Neural cell (in vitro differentiated cells): Measurements from ENCODE around the gene PSMA4. TPM values are rescaled to one million over a fixed set of nuclear protein-coding genes. Genes with fewer than 3 reads are reported as not detected.

Experiments used
- H2AFZ ChIP-seq: fragments of 200-600, 300-800 bp; sonication (generic), shearing (Covaris generic); 2 replicates; pipeline ENCODE4 v1.6.0; 2014; ENCODE audit warnings: low read depth, mild to moderate bottlenecking, antibody characterized with exemption, low read length, moderate library complexity
- H3F3A ChIP-seq: fragments of 200-600 bp; shearing (Covaris generic); 2 replicates; pipeline ENCODE4 v1.6.1; 2016; ENCODE audit warnings: mild to moderate bottlenecking, moderate library complexity, mixed read lengths, antibody characterized with exemption, low read length; ENCODE audit not compliant: insufficient read depth, poor library complexity, severe bottlenecking
- H3K27ac ChIP-seq: fragments of 200-600, 300-800 bp; sonication (generic), shearing (Covaris generic); 2 replicates; pipeline ENCODE4 v1.5.1; 2014; ENCODE audit warnings: mild to moderate bottlenecking, low read length, moderate library complexity
- H3K27me3 ChIP-seq: fragments of 300-800, 200-600 bp; sonication (generic), shearing (Covaris generic); 2 replicates; pipeline ENCODE4 v1.6.0; 2014; ENCODE audit warnings: mild to moderate bottlenecking, low read depth, low read length, moderate library complexity; ENCODE audit not compliant: insufficient read depth
- H3K36me3 ChIP-seq: fragments of 300-800, 200-600 bp; sonication (generic), shearing (Covaris generic); 2 replicates; pipeline ENCODE4 v1.5.1; 2014; ENCODE audit warnings: mild to moderate bottlenecking, antibody characterized with exemption, low read length, moderate library complexity; ENCODE audit not compliant: insufficient read depth
- H3K4me2 ChIP-seq: fragments of 300-800, 200-600 bp; sonication (generic), shearing (Covaris generic); 2 replicates; pipeline ENCODE4 v1.6.0; 2014; ENCODE audit warnings: mild to moderate bottlenecking, low read length
- H3K4me3 ChIP-seq: fragments of 300-800, 200-600 bp; sonication (generic), shearing (Covaris generic); 2 replicates; pipeline ENCODE4 v1.5.1; 2014; ENCODE audit warnings: mild to moderate bottlenecking, low read length, moderate library complexity
- H3K79me2 ChIP-seq: fragments of 200-600 bp; shearing (Covaris generic); replicated peaks from 2 replicates; pipeline ENCODE4 v1.6.0; 2014; ENCODE audit warnings: mild to moderate bottlenecking, low read length, moderate library complexity; ENCODE audit not compliant: insufficient read depth
- H3K9ac ChIP-seq: fragments of 300-800, 200-600 bp; sonication (generic), shearing (Covaris generic); 2 replicates; pipeline ENCODE4 v1.6.1; 2016; ENCODE audit warnings: mild to moderate bottlenecking, low read length, mixed read lengths
- H3K9me2 ChIP-seq: fragments of 200-600 bp; shearing (Covaris generic); 2 replicates; pipeline ENCODE4 v1.6.1; 2016; ENCODE audit warnings: mild to moderate bottlenecking, low read length, mixed read lengths; ENCODE audit not compliant: insufficient read depth
- H3K9me3 ChIP-seq: fragments of 200-600, 300-800 bp; sonication (generic), shearing (Covaris generic); 2 replicates; pipeline ENCODE4 v1.6.1; 2016; ENCODE audit warnings: mild to moderate bottlenecking, mixed run types, low read length, moderate library complexity, mixed read lengths
- H4K20me1 ChIP-seq: fragments of 200-600 bp; shearing (Covaris generic); 2 replicates; pipeline ENCODE4 v1.6.1; 2016; ENCODE audit warnings: mild to moderate bottlenecking, mixed run types; ENCODE audit not compliant: insufficient read depth
- EP300 ChIP-seq: fragments of 450-650 bp; conservative IDR thresholded peaks from 2 replicates; pipeline ENCODE4 v1.6.1; 2014; ENCODE audit warnings: antibody characterized with exemption, mild to moderate bottlenecking, moderate library complexity; ENCODE audit not compliant: poor library complexity, severe bottlenecking
- EZH2 ChIP-seq: fragments of 200-600, 300-800 bp; shearing (Covaris generic), sonication (generic); IDR thresholded peaks from 2 replicates; pipeline ENCODE4 v1.6.1; 2014; ENCODE audit warnings: antibody characterized with exemption, low read length, borderline replicate concordance, mild to moderate bottlenecking; ENCODE audit not compliant: insufficient read depth, poor library complexity, severe bottlenecking
- MXI1 ChIP-seq: fragments of 450-650 bp; conservative IDR thresholded peaks from 2 replicates; pipeline ENCODE4 v1.6.1; 2014; ENCODE audit warnings: antibody characterized with exemption, mild to moderate bottlenecking; ENCODE audit not compliant: poor library complexity, severe bottlenecking
- POLR2AphosphoS5 ChIP-seq: IDR thresholded peaks from 2 replicates; pipeline ENCODE4 v1.6.1; 2012
- RAD21 ChIP-seq: fragments of 450-650 bp; conservative IDR thresholded peaks from 2 replicates; pipeline ENCODE4 v1.6.1; 2014; ENCODE audit warnings: antibody characterized with exemption, mild to moderate bottlenecking, moderate library complexity
- SMC3 ChIP-seq: fragments of 450-650 bp; conservative IDR thresholded peaks from 2 replicates; pipeline ENCODE4 v1.6.1; 2014; ENCODE audit warnings: antibody characterized with exemption, mild to moderate bottlenecking, moderate library complexity; ENCODE audit not compliant: poor library complexity
- TAF1 ChIP-seq: IDR thresholded peaks from 2 replicates; pipeline ENCODE4 v1.6.1; 2012; ENCODE audit warnings: low read depth
- polyA plus RNA-seq: library from polyadenylated mRNA; depleted of rRNA; stranded (reverse); fragments of >200 nt; gene quantifications from 2 replicates; pipeline ENCODE4 v1.2.3, GENCODE V29; 2014
- TF ChIP-seq, protein P1 (sequence below): fragments of 450-650 bp; IDR thresholded peaks from 2 replicates; pipeline ENCODE4 v1.5.1; 2014; ENCODE audit warnings: antibody characterized with exemption, mild to moderate bottlenecking, moderate library complexity; ENCODE audit not compliant: poor library complexity, severe bottlenecking
- TF ChIP-seq, protein P2 (sequence below): IDR thresholded peaks from 2 replicates; pipeline ENCODE4 v1.6.1; 2012; ENCODE audit warnings: borderline replicate concordance

PSMA4 gene
- polyA plus RNA-seq, 1 donor from 2014 or later = 421 TPM

DNA sequence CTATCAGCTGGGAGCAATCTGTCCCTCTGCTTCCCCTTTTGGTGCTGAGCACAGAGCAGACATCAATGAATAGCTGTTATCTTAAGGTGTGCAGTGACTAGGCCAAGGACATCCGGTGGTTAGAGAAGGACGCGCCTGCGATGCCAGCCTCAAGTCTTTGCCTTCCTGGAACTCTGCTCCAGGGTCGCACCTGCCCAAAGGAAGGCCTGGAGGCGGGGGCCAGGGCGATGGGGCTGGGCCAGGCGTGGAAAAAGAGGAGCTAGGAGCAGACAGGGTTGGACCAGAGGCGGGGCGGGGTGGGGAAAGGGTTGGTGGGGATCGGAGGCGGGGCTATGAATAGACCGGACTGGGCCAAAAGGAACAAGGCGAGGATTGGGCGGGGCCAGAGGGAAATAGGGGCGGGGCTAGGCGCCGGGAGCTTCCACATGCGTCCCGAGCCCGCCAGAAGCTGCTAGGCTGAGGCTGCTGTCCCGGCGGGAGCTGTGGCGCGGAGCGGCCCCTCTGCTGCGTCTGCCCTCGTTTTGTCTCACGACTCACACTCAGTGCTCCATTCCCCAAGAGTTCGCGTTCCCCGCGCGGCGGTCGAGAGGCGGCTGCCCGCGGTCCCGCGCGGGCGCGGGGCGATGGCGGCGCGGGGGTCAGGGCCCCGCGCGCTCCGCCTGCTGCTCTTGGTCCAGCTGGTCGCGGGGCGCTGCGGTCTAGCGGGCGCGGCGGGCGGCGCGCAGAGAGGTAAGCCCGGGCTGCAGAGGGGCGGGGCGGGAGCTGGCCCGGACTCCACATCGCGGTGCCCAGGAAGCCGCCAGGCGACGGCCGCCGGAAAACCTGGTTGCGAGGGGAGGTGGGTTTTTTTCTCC lies 25.1 kb downstream of the PSMA4 start, which contains the start of gene CHRNA5:
Gene CHRNA5, plus strand, starts transcription at position 424 of the 854 bp plus-strand sequence. Its CDS starts 200 bp downstream, at position 624.
- no peaks in the 10 kb centered on the region for H3K9me2 ChIP-seq
- H3K9me3 ChIP-seq = no peaks in the 10 kb centered on the region
- H3K4me2 ChIP-seq = peak within 1 kb of the TSS; percentile 72
- H3K4me3 ChIP-seq = peak within 1 kb of the TSS; percentile 72
- H3K27me3 ChIP-seq = no peaks in the 10 kb centered on the region
- peaks cover 16% of the 10 kb centered on the region for H3K79me2 ChIP-seq
- TF ChIP-seq, protein P1, sequence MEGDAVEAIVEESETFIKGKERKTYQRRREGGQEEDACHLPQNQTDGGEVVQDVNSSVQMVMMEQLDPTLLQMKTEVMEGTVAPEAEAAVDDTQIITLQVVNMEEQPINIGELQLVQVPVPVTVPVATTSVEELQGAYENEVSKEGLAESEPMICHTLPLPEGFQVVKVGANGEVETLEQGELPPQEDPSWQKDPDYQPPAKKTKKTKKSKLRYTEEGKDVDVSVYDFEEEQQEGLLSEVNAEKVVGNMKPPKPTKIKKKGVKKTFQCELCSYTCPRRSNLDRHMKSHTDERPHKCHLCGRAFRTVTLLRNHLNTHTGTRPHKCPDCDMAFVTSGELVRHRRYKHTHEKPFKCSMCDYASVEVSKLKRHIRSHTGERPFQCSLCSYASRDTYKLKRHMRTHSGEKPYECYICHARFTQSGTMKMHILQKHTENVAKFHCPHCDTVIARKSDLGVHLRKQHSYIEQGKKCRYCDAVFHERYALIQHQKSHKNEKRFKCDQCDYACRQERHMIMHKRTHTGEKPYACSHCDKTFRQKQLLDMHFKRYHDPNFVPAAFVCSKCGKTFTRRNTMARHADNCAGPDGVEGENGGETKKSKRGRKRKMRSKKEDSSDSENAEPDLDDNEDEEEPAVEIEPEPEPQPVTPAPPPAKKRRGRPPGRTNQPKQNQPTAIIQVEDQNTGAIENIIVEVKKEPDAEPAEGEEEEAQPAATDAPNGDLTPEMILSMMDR = no peak
- peak; percentile 66 for TF ChIP-seq MXI1
- no peak within 1 kb of the TSS for H3K27ac ChIP-seq
- no peaks in the 10 kb centered on the region for H3K36me3 ChIP-seq
- H4K20me1 ChIP-seq = no peaks in the 10 kb centered on the region
- peak within 1 kb of the TSS; percentile 48 for H2AFZ ChIP-seq
- H3F3A ChIP-seq = no peaks in the 10 kb centered on the region
- H3K9ac ChIP-seq = peak within 1 kb of the TSS; percentile 57

DNA sequence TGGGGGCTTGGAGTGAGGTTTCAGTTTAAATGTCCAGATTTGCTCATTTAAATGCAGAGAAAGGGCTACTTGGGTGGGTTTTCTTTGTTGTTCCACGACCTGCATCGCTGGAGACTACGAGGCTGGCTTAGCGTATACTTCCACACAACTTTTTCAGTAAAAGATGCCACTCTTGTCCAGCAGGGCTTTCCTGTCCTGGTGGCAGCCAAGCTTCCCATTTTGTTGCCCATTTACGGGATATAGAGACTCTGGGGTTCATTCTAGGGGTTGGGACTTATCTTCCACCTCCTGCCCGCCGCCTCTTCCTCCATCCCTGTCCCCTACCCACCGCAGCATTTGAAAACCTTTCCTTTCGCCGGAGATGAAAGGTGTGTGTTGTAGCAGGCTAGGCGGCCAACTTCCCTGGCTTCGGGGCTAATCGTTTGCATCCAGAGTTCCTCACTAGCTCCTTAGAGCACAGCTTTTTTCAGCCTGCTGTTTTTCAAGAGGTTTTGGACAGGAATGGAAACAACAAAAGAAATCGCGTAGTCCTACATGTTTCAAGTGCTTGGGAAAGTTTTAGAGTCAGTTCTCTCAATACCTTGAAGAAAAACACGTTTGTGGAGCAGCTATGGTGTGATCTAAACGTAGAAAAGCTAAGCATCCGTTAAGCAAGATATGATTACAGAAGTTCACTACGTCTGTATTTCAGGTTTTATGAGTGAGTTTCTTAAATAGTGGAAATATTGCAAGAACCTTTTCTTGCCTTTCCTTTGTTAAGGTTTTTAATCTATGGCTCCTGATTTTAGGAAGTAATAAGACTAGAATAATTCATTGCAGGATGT lies 25.9 kb downstream of the PSMA4 start:
- Histone ChIP-seq H4K20me1 (no peaks in the 10 kb centered on the region), H2AFZ (peak overlapping the region; percentile 48), H3K9me3 (no peaks in the 10 kb centered on the region), H3K9me2 (no peaks in the 10 kb centered on the region), H3K36me3 (no peaks in the 10 kb centered on the region), H3F3A (no peaks in the 10 kb centered on the region), H3K27ac (no peak overlapping the region), H3K9ac (peak overlapping the region; percentile 57), H3K4me3 (peak overlapping the region; percentile 72), H3K79me2 (peaks cover 20% of the 10 kb centered on the region), H3K4me2 (peak overlapping the region; percentile 72), H3K27me3 (no peaks in the 10 kb centered on the region)
- TF ChIP-seq SMC3 (no peak), MXI1 (no peak)
- TF ChIP-seq, protein P1 = peak; percentile 29

DNA sequence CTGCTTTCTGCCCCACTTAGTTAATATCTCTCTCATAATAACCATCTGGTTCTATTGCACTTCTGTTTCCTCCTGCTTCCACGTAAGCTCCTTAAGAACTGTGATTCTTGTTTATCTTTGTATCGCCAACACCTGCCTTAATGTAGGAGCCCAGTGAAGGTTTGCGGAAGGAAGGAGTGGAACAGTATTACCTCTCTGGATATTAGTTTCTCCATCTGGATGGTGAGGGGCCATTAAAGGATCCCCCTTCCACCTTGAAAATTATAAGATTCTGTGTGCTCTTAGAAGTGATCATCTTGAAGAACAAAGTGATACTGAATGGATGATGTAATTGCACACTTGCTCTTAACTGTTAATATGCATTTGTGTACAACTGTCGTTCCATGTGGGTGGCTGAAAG lies 27.3 kb downstream of the PSMA4 start:
- TF ChIP-seq, protein P1 = no peak
- TF ChIP-seq SMC3 = no peak
- TF ChIP-seq MXI1 = no peak
- no peak for TF ChIP-seq TAF1
- TF ChIP-seq EP300 = no peak
- TF ChIP-seq EZH2 = no peak
- TF ChIP-seq, protein P2, sequence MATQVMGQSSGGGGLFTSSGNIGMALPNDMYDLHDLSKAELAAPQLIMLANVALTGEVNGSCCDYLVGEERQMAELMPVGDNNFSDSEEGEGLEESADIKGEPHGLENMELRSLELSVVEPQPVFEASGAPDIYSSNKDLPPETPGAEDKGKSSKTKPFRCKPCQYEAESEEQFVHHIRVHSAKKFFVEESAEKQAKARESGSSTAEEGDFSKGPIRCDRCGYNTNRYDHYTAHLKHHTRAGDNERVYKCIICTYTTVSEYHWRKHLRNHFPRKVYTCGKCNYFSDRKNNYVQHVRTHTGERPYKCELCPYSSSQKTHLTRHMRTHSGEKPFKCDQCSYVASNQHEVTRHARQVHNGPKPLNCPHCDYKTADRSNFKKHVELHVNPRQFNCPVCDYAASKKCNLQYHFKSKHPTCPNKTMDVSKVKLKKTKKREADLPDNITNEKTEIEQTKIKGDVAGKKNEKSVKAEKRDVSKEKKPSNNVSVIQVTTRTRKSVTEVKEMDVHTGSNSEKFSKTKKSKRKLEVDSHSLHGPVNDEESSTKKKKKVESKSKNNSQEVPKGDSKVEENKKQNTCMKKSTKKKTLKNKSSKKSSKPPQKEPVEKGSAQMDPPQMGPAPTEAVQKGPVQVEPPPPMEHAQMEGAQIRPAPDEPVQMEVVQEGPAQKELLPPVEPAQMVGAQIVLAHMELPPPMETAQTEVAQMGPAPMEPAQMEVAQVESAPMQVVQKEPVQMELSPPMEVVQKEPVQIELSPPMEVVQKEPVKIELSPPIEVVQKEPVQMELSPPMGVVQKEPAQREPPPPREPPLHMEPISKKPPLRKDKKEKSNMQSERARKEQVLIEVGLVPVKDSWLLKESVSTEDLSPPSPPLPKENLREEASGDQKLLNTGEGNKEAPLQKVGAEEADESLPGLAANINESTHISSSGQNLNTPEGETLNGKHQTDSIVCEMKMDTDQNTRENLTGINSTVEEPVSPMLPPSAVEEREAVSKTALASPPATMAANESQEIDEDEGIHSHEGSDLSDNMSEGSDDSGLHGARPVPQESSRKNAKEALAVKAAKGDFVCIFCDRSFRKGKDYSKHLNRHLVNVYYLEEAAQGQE = no peak
- no peak for TF ChIP-seq POLR2AphosphoS5
- no peak for TF ChIP-seq RAD21
- Histone ChIP-seq H4K20me1 (no peaks in the 10 kb centered on the region), H3K27ac (no peak overlapping the region), H3K9me3 (no peaks in the 10 kb centered on the region), H3K79me2 (peaks cover 20% of the 10 kb centered on the region), H3K27me3 (no peaks in the 10 kb centered on the region), H3K9ac (no peak overlapping the region), H3K4me3 (no peak overlapping the region), H3F3A (no peaks in the 10 kb centered on the region), H3K9me2 (no peaks in the 10 kb centered on the region), H3K36me3 (no peaks in the 10 kb centered on the region), H2AFZ (no peak overlapping the region), H3K4me2 (no peak overlapping the region)
